Stimulated activated CD8-positive, alpha-beta memory T cell treated with anti-CD3 and anti-CD28 coated beads, Interleukin-2, amount 100 ng/mL, for 48 hours (primary cell): ENCODE data around the gene ABCF1.
A peak's percentile ranks its signal among the peaks of the same experiment; 100 is the strongest.

ENCODE experiments used
- DNase-seq, 2 donors: peaks; one replicate each; pipeline ENCODE4 v3.0.0-alpha.2; 2020; ENCODE audit warnings: low read depth in 2 of 2

The ABCF1 gene

DNA sequence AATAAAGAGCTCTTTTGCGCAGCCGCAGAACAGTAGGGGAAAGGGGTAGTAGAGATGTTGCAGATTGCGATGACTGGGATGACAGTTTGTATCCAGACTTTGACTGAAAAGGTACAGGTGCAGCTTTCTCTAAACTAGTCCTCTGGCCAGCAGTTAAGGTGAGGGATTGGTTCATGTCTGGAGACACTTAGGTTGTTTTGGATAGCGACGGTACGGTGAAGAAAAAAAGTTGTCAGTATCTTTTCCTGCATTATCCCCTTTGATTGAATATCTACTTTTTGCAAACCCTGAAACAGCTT is 13.6 kb upstream of the ABCF1 start:
- no peak for DNase-seq

DNA sequence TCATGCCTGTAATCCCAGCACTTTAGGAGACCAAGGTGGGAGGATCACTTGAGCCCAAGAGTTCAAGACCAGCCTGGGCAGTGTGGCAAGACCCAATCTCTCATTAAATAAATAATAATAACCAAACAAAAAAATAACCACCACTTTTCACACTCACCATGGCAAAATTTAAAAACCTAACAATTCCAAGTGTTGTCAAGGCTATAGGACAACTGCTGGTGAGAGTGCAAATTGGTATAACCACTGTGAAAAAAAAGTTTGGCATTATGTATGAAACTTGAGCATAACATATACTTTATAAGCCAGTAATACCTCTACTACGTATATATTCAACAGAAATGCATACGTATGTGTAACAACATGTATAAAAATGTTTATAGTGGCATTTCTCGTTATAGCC is 10.3 kb upstream of the ABCF1 start:
- DNase-seq: no peak

DNA sequence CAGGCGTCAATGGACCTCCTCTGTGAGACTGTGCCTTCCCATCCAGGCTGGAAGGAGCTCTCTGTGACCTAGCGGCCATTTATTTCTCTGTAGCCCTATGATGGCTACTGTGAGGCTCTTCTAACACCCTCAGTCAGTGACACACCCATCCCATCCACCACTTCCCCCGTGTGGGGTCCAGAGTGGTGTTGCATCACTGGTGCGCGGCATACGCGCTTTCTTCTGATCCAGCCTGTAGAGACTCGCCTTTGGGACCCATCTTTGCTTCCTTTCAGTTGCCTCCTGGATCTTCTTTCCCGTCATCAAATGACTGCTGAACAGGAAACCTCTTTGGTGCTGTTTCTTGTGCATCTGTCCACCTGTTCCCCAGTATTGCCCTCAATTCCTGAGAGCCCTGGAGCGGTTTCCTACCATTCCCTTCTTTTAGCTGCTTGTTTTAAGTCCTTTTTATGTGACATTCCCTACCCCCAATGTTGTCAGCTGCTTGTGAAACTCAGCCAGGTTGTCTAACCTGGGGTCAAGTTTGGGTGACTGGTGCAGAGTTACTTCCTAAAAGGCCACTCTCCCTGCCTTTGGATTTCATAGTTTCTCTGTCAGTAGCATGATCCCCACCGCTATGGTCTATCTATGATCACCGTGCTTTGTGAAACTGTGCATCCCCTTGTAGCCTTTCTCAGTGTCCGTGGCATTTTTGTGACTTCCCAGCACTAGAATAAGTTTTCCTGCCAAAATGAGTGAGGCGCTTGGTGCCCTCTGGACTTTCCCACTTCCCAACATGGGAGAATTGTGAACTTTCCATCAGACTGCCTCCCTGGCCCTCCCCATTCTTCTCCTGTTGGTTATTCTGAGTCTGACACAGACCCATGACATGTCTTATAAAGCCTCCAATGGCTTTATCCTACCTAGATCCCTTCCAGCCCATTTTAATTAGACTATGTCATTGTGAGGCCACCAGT is 8.5 kb upstream of the ABCF1 start:
- DNase-seq: no peak

DNA sequence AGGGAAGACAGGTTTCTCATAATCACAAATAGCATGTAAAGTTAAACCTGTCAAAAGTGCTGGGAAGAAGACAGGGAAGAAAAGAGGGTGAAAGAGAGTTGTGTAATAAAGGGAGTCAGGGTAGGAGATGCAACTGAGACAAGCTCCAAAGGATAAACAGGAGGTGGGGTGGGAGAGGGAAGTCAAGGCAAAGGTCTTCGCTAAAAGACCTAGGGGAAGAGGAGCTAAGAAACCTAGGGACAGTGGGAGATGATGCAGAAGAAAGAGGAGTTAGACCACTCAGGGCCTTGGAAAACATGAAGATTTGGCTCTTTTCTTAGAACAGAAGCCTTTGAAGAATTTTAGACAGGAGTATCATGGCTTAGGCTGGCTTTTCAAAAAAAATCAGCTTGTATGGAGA is 7.1 kb upstream of the ABCF1 start:
- no peak for DNase-seq

DNA sequence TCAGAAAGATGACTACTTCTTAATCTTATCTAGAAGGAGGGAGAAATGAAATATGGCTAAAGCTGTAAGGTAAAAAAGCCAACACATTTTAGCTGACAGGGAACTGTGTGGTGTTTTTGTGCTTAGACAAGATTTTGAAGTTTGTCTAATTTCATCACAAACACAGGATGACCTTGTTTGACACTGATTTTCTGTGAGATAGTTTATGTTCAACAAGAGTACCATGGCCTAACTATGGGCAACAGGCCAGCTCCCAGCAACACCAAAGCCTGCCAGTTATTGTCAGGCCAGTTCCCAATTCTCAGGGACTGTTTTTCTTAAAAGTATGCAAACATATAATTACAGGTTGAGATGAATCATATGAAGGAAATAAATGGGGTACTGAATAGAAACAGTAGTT is 5.5 kb upstream of the ABCF1 start:
- DNase-seq: no peak

DNA sequence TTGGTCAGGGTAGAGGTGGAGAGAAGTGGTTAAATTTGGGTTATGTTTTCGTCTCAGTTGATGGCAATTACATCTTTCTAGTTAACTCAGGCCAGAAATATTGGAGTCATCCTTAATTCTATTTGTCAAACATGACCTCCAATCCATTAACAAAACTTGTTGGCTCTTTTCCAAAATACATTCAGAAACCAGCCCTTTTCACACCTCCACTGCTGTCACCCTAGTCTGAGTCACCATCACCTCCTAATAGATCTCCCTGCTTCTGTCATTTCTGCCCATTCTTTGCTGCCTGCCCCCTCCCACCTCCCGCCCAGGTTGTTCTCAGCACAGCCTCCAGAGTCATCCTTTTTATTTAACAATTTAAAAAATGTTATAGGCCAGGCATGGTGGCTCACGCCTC is 3.0 kb upstream of the ABCF1 start:
- DNase-seq: no peak

DNA sequence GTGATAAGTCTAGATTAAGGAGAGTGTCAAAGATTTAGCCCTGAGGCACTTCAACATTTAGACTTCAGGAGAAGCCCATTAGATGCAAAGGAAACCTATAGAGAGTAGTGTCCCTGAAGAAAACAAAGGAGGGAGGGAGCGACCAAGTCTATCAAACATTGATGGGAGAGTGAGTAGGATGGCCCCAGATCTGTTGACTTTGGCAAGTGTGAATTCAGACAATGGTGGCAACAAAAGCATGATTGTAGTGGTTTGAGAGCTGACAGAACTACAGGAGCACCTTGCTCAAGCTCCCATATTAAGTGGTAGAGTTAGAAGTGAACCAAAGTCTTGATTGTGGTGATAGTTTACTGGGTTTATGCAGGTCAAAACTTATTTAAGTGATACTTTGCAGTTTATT is 979 bp upstream of the ABCF1 start:
- DNase-seq: no peak

DNA sequence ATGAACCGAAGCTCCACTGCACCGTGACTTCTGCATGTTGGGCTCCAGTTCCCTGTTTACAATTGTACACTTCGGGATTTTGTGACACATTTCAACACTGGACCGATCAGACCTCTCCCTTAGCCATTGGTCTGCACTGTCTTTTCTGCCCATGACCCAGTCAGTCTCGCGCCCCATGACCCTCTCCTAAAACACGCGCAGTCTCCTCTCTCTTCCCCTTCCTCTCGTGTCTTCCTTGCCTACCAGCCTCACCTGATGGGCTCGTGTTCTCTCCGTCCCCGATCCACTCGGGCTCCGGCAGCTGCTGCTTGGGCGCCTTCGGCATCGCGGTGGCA is 535 bp upstream of the ABCF1 start:
- DNase-seq: no peak

DNA sequence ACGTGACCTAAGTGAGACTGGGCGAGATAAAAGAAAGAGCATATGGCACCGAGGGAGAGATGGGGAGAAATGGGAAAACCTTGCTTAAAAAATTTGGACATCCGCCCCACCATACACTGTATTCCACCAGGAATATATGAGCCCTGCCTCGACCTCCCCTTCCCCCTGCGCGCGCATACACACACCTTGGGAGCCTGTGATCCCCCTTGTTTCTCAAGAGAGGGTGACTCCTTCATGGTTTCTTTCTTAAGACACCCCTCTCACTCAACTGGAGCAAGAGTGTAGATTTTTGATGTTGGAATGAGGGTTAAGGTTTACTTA is 480 bp downstream of the ABCF1 start:
- no peak for DNase-seq

DNA sequence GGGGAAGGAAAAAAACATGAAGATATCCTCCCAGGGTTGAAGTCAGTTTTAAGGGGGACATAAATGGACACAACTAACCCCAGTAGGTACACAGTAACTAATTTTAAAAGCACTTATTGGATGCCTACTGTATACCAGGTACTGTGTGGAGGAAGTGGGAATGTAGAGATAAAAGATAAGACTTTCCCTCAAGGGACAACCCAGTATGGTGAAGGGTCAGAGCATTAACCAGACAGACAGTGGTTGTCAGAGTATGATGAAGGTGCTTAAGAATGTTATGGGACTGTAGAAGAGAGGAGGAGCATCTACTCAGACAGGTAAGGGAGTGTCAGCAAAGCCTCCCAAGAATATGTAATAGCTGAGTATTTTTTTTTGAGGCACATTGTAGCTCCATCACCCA is 906 bp downstream of the ABCF1 start:
- DNase-seq: no peak

DNA sequence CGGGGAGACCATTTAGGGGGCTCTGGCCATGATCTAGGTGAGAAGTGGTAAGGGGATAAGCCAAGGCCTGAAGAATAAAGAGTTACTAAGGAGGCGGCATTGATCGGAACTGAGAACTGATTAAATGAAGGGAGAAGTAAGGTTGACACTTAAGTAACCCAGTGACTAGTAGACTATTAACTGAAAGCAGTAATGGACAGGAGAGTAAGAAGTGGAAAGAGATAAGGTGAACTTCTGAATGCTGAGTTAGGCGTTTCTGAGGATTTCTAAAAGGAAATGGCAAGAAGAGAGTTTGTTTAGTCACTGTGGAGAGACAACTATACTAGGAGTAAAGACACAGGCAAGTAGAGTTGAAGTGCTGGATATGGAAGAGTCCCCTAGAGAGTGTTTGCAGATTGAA is 1.9 kb downstream of the ABCF1 start:
- no peak for DNase-seq

DNA sequence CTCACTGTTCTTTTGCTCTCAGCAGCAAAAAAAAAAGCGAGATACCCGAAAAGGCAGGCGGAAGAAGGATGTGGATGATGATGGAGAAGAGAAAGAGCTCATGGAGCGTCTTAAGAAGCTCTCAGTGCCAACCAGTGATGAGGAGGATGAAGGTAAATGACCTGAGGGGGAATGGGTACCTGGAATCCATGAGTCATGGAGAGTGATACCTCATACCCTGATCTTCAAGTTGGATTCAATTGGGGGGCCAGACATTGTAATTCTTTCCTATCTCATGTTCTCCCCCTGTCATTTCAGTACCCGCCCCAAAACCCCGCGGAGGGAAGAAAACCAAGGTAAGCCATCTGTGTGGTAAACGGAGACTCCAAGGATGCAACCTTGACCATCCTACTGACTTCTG is 6.8 kb downstream of the ABCF1 start:
- no peak for DNase-seq

DNA sequence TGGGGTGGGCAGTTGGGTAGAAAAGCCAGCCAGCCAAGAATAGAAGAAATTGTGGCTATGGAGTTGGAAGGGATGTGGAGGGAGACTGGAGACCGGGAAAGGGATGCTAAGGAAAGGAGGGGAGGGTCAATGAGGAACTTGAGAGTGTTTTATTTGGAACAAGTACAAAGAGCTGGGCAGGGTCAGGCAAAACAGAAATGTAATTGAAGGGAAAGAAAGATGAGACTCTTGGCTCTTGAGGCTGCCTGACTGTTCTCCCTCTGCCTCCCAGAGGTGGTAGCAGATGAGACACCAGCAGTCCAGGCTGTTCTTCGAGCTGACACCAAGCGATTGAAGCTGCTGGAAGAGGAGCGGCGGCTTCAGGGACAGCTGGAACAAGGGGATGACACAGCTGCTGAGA is 12.7 kb downstream of the ABCF1 start:
- no peak for DNase-seq

DNA sequence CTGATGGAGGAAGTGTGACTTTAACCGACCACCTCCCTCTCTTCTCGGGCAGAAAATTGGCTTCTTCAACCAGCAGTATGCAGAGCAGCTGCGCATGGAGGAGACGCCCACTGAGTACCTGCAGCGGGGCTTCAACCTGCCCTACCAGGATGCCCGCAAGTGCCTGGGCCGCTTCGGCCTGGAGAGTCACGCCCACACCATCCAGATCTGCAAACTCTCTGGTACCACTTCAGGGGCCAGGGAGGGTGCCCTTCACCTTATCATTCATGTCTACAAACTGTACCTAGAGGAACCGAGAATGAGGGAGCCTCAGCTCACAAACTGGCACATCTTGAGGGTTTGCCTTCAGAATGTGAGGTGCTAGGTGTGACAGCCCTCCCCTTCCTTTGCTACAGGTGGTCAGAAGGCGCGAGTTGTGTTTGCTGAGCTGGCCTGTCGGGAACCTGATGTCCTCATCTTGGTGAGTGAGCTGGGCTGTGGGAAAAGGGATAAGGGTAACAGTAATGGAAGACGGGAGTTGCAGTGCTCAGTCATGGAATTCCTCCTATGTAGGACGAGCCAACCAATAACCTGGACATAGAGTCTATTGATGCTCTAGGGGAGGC is 18.6 kb downstream of the ABCF1 start:
- DNase-seq: no peak

DNA sequence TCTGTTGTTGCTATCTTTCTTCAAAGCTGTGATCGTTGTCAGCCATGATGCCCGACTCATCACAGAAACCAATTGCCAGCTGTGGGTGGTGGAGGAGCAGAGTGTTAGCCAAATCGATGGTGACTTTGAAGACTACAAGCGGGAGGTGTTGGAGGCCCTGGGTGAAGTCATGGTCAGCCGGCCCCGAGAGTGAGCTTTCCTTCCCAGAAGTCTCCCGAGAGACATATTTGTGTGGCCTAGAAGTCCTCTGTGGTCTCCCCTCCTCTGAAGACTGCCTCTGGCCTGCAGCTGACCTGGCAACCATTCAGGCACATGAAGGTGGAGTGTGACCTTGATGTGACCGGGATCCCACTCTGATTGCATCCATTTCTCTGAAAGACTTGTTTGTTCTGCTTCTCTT is 19.3 kb downstream of the ABCF1 start:
- DNase-seq: no peak

DNA sequence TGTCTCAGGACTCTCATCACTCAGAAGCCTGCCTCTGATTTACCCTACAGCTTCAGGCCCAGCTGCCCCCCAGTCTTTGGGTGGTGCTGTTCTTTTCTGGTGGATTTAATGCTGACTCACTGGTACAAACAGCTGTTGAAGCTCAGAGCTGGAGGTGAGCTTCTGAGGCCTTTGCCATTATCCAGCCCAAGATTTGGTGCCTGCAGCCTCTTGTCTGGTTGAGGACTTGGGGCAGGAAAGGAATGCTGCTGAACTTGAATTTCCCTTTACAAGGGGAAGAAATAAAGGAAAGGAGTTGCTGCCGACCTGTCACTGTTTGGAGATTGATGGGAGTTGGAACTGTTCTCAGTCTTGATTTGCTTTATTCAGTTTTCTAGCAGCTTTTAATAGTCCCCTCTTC is 19.8 kb downstream of the ABCF1 start:
- no peak for DNase-seq

DNA sequence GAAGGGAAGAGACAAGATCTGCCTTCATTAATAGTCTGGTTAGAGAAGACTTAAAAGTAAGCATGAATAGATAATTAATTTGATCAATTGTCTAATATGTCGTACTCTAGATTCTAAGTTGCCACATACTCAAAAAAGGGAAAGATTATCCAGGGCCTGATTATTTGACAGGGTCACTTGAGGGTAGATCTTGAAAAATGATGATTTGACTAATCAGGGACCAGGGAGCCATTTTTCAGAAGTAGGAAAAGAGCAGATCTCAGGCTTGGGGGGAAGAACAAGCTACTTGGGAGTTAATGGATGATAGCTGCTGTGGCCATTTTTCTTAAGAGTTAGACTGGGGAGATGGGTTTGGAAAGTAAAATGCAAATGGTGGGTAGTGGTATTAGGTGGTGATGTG is 21.0 kb downstream of the ABCF1 start:
- no peak for DNase-seq

DNA sequence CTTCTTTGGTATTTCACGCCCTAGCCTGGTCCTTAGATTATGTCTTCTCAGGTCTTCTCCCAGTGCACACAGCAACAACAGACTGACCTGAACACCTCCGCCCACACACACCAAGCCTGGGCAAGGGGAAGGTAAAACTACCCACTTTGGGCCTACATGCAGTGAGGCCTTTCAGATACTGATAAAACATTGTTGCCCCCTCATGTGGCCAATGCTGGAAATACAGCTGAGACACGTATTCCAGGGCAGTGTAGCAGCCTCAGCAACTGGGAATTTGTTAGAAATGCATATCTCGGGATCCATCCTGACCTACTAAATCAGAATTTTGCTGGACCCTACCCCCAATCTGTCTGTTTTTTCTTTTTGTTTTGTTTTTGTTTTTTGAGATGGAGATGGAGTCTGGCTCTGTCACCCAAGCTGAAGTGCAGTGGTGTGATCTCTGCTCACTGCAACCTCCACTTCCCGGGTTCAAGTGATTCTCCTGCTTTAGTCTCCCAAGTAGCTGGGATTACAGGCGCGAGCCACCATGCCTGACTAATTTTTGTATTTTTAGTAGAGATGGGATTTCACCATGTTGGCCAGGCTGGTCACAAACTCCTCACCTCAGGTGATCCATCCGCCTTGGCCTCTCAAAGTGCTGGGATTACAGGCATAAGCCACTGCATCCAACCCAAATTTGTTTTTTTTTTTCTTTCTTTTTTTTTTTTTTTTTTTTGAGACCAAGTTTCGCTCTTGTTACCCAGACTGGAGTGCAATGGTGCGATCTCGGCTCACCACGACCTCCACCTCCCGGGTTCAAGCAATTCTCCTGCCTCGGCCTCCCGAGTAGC is 26.3 kb downstream of the ABCF1 start:
- DNase-seq: peak; percentile 52 to 77

DNA sequence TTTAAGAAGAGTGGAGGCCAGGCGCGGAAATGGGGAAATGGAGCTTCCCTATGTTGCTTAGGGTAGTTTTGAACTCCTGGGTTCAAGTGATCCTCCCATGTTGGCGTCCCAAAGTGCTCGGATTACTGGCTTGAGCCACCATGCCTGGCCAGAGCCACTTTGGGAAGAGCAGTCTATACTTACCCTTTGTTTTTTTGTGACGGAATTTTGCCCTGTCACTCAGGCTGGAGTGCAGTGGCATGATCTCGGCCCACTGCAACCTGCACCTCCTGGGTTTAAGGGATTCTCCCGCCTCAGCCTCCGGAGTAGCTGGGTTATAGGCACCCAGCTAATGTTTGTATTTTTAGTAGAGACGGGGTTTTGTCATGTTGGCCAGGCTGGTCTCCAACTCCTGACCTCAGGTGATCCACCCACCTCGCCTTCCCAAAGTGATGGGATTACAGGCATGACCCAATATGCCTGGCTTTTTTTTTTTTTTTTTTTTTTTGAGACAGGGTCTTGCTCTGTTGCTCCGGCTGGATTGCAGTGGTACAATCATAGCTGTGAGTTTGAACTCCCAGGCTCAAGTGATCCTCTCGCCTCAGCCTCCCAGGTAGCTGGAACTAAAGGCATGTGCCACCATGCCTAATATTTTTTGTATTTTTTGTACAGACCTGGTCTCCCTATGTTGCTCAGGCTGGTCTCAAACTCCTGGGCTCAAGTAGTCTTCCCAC is 27.8 kb downstream of the ABCF1 start:
- no peak for DNase-seq

DNA sequence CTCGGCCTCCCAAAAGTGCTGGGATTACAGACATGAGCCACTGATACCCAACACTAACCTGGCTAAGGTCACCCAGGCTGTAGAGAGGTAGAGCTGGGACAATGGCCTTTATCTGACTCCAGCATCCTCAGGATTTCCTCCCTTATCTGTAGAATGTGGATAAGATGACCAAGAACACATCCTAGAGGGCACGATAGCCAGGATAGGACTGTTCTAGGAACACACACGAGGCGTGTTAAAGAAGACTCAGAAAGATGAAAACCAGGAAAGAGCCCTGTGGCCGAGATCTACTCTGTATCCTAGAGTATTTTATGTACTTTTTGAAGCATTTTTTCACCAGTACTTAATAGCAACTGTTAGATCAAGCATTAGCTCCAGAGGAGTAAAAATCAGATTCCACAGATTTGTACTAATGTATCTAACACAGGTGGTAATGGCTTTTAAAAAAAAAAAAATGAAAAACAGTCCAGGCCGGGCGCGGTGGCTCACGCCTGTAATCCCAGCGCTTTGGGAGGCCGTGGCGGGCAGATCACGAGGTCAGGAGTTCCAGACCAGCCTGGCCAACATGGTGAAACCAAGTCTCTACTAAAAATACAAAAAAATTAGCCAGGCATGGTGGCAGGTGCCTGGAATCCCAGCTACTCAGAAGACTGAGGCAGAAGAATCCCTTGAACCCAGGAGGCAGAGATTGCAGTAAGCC is 28.5 kb downstream of the ABCF1 start:
- no peak for DNase-seq

DNA sequence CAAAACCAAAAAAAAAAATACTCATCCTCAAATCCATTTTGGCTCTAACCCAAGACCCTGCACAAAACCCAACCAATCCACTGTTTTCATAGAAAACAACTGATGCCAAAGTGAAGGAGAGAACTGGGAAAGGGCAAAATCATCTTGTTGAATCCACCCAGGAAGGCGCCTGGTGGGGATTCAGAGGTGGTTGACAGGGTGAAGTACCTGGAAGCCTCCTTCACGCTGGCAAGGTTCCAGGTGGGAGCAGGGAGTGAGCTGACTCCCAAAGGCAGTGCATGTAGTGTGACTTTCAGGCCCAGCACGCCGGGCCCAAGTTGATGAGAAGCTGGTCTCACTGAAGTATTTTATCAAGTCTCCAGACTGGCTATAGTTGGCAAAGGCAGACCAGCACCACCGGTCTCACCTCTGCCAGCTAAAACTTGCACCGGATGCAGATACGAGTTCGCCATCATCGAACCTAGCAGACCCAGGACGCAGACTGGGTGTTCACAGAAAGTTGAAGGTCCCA is 29.3 kb downstream of the ABCF1 start:
- DNase-seq: no peak

DNA sequence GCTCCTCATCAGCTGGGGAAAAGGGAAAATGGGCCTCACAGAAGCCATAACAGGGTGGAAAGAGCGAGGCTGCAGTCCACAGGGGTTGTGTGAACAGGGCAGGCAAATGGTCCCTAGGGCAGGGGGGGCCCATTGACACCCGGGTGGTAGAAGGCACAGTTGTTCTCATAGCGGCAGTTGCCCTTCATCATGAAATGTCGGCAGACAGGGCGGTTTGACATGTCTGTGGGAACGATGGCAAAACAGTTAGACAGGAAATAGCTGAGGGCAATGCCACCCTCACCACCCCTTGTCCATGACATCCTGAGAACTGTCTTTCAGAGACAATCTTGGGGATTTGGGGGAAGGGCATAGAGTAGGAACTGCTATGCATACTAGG is 30.2 kb downstream of the ABCF1 start:
- DNase-seq: no peak
